H9 (cell line): ENCODE measurements around the gene PPP1R27. TPM values are rescaled to one million over a fixed set of nuclear protein-coding genes. Genes with fewer than 3 reads are reported as not detected.

Experiments used
- DNase-seq: peaks from one replicate; pipeline ENCODE4 v3.0.0-alpha.2; 2017
- H2AFZ ChIP-seq: one replicate; pipeline ENCODE4 v1.6.1; 2013; ENCODE audit warnings: mild to moderate bottlenecking, low read length, control low read depth, moderate library complexity
- H2AK5ac ChIP-seq: 2 replicates; pipeline ENCODE4 v1.6.1; 2013; ENCODE audit warnings: low read length, control low read depth, mixed read lengths; ENCODE audit not compliant: insufficient read length
- H2BK120ac ChIP-seq: one replicate; pipeline ENCODE4 v1.6.1; 2013; ENCODE audit warnings: low read depth, mild to moderate bottlenecking, low read length, control low read depth, inconsistent platforms; ENCODE audit not compliant: poor library complexity, severe bottlenecking
- H2BK12ac ChIP-seq: 2 replicates; pipeline ENCODE4 v1.6.1; 2013; ENCODE audit warnings: low read length, control low read depth, mixed read lengths, low read depth; ENCODE audit not compliant: insufficient read length
- H2BK15ac ChIP-seq: 2 replicates; pipeline ENCODE4 v1.6.1; 2013; ENCODE audit warnings: low read depth, low read length, control low read depth
- H2BK20ac ChIP-seq: one replicate; pipeline ENCODE4 v1.6.1; 2013; ENCODE audit warnings: low read depth, mild to moderate bottlenecking, low read length, control low read depth, inconsistent platforms; ENCODE audit not compliant: poor library complexity, severe bottlenecking
- H2BK5ac ChIP-seq: 2 replicates; pipeline ENCODE4 v1.6.1; 2013; ENCODE audit warnings: low read length, control low read depth, mixed read lengths; ENCODE audit not compliant: insufficient read length
- H3K14ac ChIP-seq: 2 replicates; pipeline ENCODE4 v1.6.1; 2013; ENCODE audit warnings: low read length, control low read depth; ENCODE audit not compliant: insufficient read depth
- H3K18ac ChIP-seq: 2 replicates; pipeline ENCODE4 v1.6.1; 2013; ENCODE audit warnings: low read depth, mild to moderate bottlenecking, mixed read lengths, low read length, control low read depth; ENCODE audit not compliant: insufficient read length
- H3K23ac ChIP-seq: 2 replicates; pipeline ENCODE4 v1.6.1; 2013; ENCODE audit warnings: low read length, control low read depth, mixed read lengths, low read depth; ENCODE audit not compliant: insufficient read length
- H3K23me2 ChIP-seq: 2 replicates; pipeline ENCODE4 v1.6.1; 2013; ENCODE audit warnings: low read depth, mild to moderate bottlenecking, mixed read lengths, low read length, control low read depth; ENCODE audit not compliant: insufficient read length, poor library complexity, severe bottlenecking
- H3K27ac ChIP-seq: 2 replicates; pipeline ENCODE4 v1.5.1; 2013; ENCODE audit warnings: low read length, control low read depth, mixed read lengths, low read depth; ENCODE audit not compliant: insufficient read length
- H3K27me3 ChIP-seq: 2 replicates; pipeline ENCODE4 v1.6.1; 2013; ENCODE audit warnings: low read length, control low read depth, inconsistent platforms; ENCODE audit not compliant: insufficient read depth
- H3K4ac ChIP-seq: 2 replicates; pipeline ENCODE4 v1.6.1; 2013; ENCODE audit warnings: low read depth, mild to moderate bottlenecking, control low read depth, inconsistent platforms, low read length, moderate library complexity
- H3K4me1 ChIP-seq: 2 replicates; pipeline ENCODE4 v1.6.1; 2013; ENCODE audit warnings: low read length, control low read depth, inconsistent platforms; ENCODE audit not compliant: insufficient read depth
- H3K4me2 ChIP-seq: 2 replicates; pipeline ENCODE4 v1.6.1; 2013; ENCODE audit warnings: low read length, control low read depth, mixed read lengths; ENCODE audit not compliant: insufficient read length, insufficient read depth
- H3K56ac ChIP-seq: 2 replicates; pipeline ENCODE4 v1.6.1; 2013; ENCODE audit warnings: low read depth, mild to moderate bottlenecking, mixed read lengths, low read length, control low read depth; ENCODE audit not compliant: insufficient read length
- H3K79me1 ChIP-seq: 2 replicates; pipeline ENCODE4 v1.6.1; 2013; ENCODE audit warnings: low read depth, mild to moderate bottlenecking, moderate library complexity, low read length, control low read depth, inconsistent platforms; ENCODE audit not compliant: insufficient read depth, poor library complexity, severe bottlenecking
- H3K79me2 ChIP-seq: 2 replicates; pipeline ENCODE4 v1.6.1; 2013; ENCODE audit warnings: low read length, control low read depth, inconsistent platforms; ENCODE audit not compliant: insufficient read depth
- H3K9ac ChIP-seq: 2 replicates; pipeline ENCODE4 v1.6.1; 2013; ENCODE audit warnings: low read length, control low read depth, mixed read lengths; ENCODE audit not compliant: insufficient read length; ENCODE audit errors: extremely low read depth
- H3K9me3 ChIP-seq: one replicate; pipeline ENCODE4 v1.6.1; 2013; ENCODE audit warnings: low read depth, low read length, inconsistent platforms; ENCODE audit not compliant: control insufficient read depth
- H3T11ph ChIP-seq: one replicate; pipeline ENCODE4 v1.6.1; 2013; ENCODE audit warnings: mild to moderate bottlenecking, low read length, control low read depth, inconsistent platforms
- H4K20me1 ChIP-seq: one replicate; pipeline ENCODE4 v1.6.1; 2013; ENCODE audit not compliant: control insufficient read depth, insufficient read length, insufficient read depth
- H4K5ac ChIP-seq: 2 replicates; pipeline ENCODE4 v1.6.1; 2013; ENCODE audit warnings: low read depth, mild to moderate bottlenecking, mixed read lengths, low read length, control low read depth; ENCODE audit not compliant: insufficient read length
- H4K8ac ChIP-seq: replicated peaks from 2 replicates; pipeline ENCODE4 v1.6.1; 2013; ENCODE audit warnings: low read length, control low read depth, mixed read lengths, low read depth; ENCODE audit not compliant: insufficient read length
- H4K91ac ChIP-seq: 2 replicates; pipeline ENCODE4 v1.6.1; 2013; ENCODE audit warnings: low read depth, mild to moderate bottlenecking, moderate library complexity, mixed read lengths, low read length, control low read depth; ENCODE audit not compliant: insufficient read length
- H3K27ac Mint-ChIP-seq, 3 experiments: 2 replicates in 2 of 3; 3 replicates in 1 of 3; pipeline ENCODE4 v1.8.0; 2020 to 2021; ENCODE audit warnings: mixed read lengths in 3 of 3, mild to moderate bottlenecking in 1 of 3, moderate library complexity in 1 of 3
- H3K27me3 Mint-ChIP-seq: 2 replicates; pipeline ENCODE4 v1.8.0; 2021; ENCODE audit warnings: low read depth, mild to moderate bottlenecking, moderate library complexity, mixed read lengths
- H3K36me3 Mint-ChIP-seq, 3 experiments: 2 replicates in 2 of 3; 3 replicates in 1 of 3; pipeline ENCODE4 v1.8.0; 2020 to 2021; ENCODE audit warnings: low read depth in 3 of 3, mixed read lengths in 3 of 3; ENCODE audit not compliant: insufficient read depth in 1 of 3
- H3K4me1 Mint-ChIP-seq, 2 experiments: 2 replicates each; pipeline ENCODE4 v1.8.0; 2020; ENCODE audit warnings: mixed read lengths in 2 of 2
- H3K4me3 Mint-ChIP-seq, 2 experiments: 2 replicates in 1 of 2; 3 replicates in 1 of 2; pipeline ENCODE4 v1.8.0; 2020 to 2021; ENCODE audit warnings: mild to moderate bottlenecking in 2 of 2, mixed read lengths in 2 of 2, moderate library complexity in 1 of 2
- H3K9me3 Mint-ChIP-seq, 2 experiments: 2 replicates in 1 of 2; 3 replicates in 1 of 2; pipeline ENCODE4 v1.8.0; 2020; ENCODE audit warnings: mild to moderate bottlenecking in 2 of 2, mixed read lengths in 2 of 2, moderate library complexity in 1 of 2
- CTCF ChIP-seq: fragments of 200-600 bp; sonication (generic); conservative IDR thresholded peaks from 3 replicates; pipeline ENCODE4 v1.8.0; 2021; ENCODE audit warnings: antibody characterized with exemption, mild to moderate bottlenecking
- WGBS: extraction: QIAGEN DNeasy Blood & Tissue Kit; methylation state at CpG from one replicate; pipeline ENCODE4 v1.1.7; 2013; ENCODE audit warnings: missing lambda C conversion rate, low lambda C conversion rate, mixed read lengths; ENCODE audit not compliant: insufficient read length; ENCODE audit errors: extremely low coverage; 5-methylcytosine and 5-hydroxymethylcytosine counted together
- total RNA-seq: library from RNA; stranded (reverse); gene quantifications from 2 replicates; pipeline ENCODE4 v1.2.1, GENCODE V29; 2021

The PPP1R27 gene
- total RNA-seq, 1 experiment from 2014 or later: 0.22 TPM

- Histone ChIP-seq H4K91ac (no peak overlapping the region), H3K4me1 (no peaks in the 10 kb centered on the region), H3K18ac (no peak overlapping the region), H3T11ph (no peak overlapping the region), H2BK5ac (no peak overlapping the region), H3K9ac (no peak overlapping the region), H4K5ac (no peak overlapping the region), H2AK5ac (no peak overlapping the region), H3K4me2 (no peak overlapping the region), H3K23me2 (no peaks in the 10 kb centered on the region), H4K20me1 (no peaks in the 10 kb centered on the region), H2BK20ac (no peak overlapping the region), H3K27ac (no peak overlapping the region), H2BK120ac (no peak overlapping the region), H3K56ac (no peak overlapping the region), H3K79me1 (no peaks in the 10 kb centered on the region), H3K9me3 (no peaks in the 10 kb centered on the region), H4K8ac (no peak overlapping the region), H3K79me2 (no peaks in the 10 kb centered on the region), H3K23ac (no peak overlapping the region), H2AFZ (no peak overlapping the region), H3K27me3 (no peaks in the 10 kb centered on the region), H3K14ac (no peak overlapping the region), H2BK15ac (no peak overlapping the region), H3K4ac (no peak overlapping the region), H2BK12ac (no peak overlapping the region)
- H3K4me1 Mint-ChIP-seq: no peaks in the 10 kb centered on the region
- no peak for DNase-seq
- H3K27me3 Mint-ChIP-seq: no peaks in the 10 kb centered on the region
- H3K9me3 Mint-ChIP-seq: no peaks in the 10 kb centered on the region
- H3K4me3 Mint-ChIP-seq: no peak overlapping the region
- no peak for TF ChIP-seq CTCF
- peaks cover 21 to 61% (median 44%) of the 10 kb centered on the region in 3 experiments; a peak in 6 of 7 replicates for H3K36me3 Mint-ChIP-seq
- no peak overlapping the region for H3K27ac Mint-ChIP-seq
- no CpG with 5 or more reads among the region's 38 CpGs for WGBS
Measured at GRCh38 chr17:81845881-81846742, 11.3 kb upstream of the PPP1R27 start.
